ENCODE measurements around the gene NEMP2.

NEMP2 gene

GRCh38 chr2:190547886-190548285, 13.4 kb upstream of the NEMP2 start:
- TF ChIP-seq CTCF (IDR thresholded peaks at IDR 0.05; ENCODE audit: low read depth, low read length) = no peak

GRCh38 chr2:190546734-190547133, 12.2 kb upstream of the NEMP2 start:
- DNase-seq = no peak
- TF ChIP-seq CTCF (IDR thresholded peaks at IDR 0.05; ENCODE audit: low read depth, low read length) = no peak
- no peak overlapping the region for H3K27ac ChIP-seq
- peaks cover 3% of the 10 kb centered on the region for H3K9me3 ChIP-seq (ENCODE audit: severe bottlenecking)
- H3K27me3 ChIP-seq (ENCODE audit: insufficient read depth, low read depth, severe bottlenecking) = no peaks in the 10 kb centered on the region
- no peak overlapping the region for H3K4me3 ChIP-seq (ENCODE audit: low read depth, low read length)
- no peaks in the 10 kb centered on the region for H3K36me3 ChIP-seq

More at GRCh38 chr2:190547886-190548285, 13.4 kb upstream of the NEMP2 start:
- DNase-seq = no peak
- Histone ChIP-seq H3K36me3 (no peaks in the 10 kb centered on the region), H3K27me3 (ENCODE audit: insufficient read depth, low read depth, severe bottlenecking) (no peaks in the 10 kb centered on the region), H3K4me3 (ENCODE audit: low read depth, low read length) (no peak overlapping the region), H3K27ac (no peak overlapping the region), H3K9me3 (ENCODE audit: severe bottlenecking) (peaks cover 3% of the 10 kb centered on the region)

- no peak for TF ChIP-seq CTCF (IDR thresholded peaks at IDR 0.05; ENCODE audit: low read depth, low read length)
- H3K36me3 ChIP-seq = no peaks in the 10 kb centered on the region
- H3K9me3 ChIP-seq (ENCODE audit: severe bottlenecking) = peaks cover 3% of the 10 kb centered on the region
- no peaks in the 10 kb centered on the region for H3K27me3 ChIP-seq (ENCODE audit: insufficient read depth, low read depth, severe bottlenecking)
- no peak for DNase-seq
- no peak overlapping the region for H3K4me3 ChIP-seq (ENCODE audit: low read depth, low read length)
- H3K27ac ChIP-seq = no peak overlapping the region
Measured at GRCh38 chr2:190545555-190546385, 11.2 kb upstream of the NEMP2 start.

- TF ChIP-seq CTCF (IDR thresholded peaks at IDR 0.05; ENCODE audit: low read depth, low read length) = no peak
- Histone ChIP-seq H3K27me3 (ENCODE audit: insufficient read depth, low read depth, severe bottlenecking) (no peaks in the 10 kb centered on the region), H3K27ac (no peak overlapping the region), H3K36me3 (no peaks in the 10 kb centered on the region), H3K4me3 (ENCODE audit: low read depth, low read length) (no peak overlapping the region), H3K9me3 (ENCODE audit: severe bottlenecking) (peaks cover 9% of the 10 kb centered on the region)
- DNase-seq = no peak
Measured at GRCh38 chr2:190545093-190545492, 10.6 kb upstream of the NEMP2 start.

GRCh38 chr2:190540048-190540447, 5.5 kb upstream of the NEMP2 start:
- no peak overlapping the region for H3K27ac ChIP-seq
- TF ChIP-seq CTCF (IDR thresholded peaks at IDR 0.05; ENCODE audit: low read depth, low read length) = no peak
- no peak for DNase-seq
- no peak overlapping the region for H3K4me3 ChIP-seq (ENCODE audit: low read depth, low read length)
- H3K27me3 ChIP-seq (ENCODE audit: insufficient read depth, low read depth, severe bottlenecking) = no peaks in the 10 kb centered on the region
- H3K9me3 ChIP-seq (ENCODE audit: severe bottlenecking) = peaks cover 10% of the 10 kb centered on the region
- no peaks in the 10 kb centered on the region; the same call in 1 of the 2 replicates for H3K36me3 ChIP-seq
